ENCODE data around the gene PHF19.

PHF19 gene

DNA sequence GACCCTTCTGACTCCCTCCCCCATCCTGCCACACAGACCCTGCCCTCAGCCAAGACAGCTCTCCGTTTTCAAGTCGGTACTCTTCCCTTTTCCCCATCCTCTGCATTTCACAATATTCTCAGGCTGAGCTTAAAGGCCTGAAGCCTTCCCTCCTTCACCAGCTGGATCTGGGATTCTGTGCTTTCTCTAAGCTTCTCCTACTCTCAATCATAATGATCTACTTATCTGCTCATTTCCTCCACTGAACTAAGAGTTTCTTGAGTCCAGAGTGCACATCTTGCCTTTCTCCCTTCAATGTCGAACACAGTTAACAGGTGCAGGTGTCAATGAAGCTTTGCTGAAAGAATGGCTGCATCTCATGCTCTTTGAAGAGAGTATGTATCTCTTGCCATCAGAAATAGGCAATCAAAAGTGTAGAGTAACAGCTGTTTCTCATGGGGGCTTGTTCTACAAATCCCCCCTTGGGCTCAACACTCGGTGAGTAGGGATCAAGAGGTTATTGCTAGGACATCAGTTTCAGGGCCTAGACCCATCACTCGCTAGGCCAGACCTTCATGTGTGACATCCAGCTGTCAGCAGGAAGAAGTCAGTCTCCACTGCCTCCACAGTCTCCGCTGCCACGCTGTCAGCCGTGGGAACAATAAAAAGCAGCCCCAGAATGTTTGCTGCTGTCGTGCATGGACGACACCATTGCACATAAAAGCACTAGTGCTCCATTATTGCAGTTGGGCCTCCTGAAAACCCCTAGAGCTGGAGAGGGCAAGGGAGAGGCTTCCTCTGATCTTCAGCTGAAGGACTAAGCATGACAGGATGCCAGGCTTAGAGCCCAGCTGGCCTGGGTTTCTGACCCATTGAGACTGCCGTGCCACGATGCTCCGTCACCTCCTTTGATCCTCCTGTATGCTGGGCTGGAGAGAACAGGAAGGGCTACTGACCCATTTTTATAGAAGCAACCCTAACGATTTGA lies 25.9 kb upstream of the PHF19 start:
- TF ChIP-seq, protein P1, sequence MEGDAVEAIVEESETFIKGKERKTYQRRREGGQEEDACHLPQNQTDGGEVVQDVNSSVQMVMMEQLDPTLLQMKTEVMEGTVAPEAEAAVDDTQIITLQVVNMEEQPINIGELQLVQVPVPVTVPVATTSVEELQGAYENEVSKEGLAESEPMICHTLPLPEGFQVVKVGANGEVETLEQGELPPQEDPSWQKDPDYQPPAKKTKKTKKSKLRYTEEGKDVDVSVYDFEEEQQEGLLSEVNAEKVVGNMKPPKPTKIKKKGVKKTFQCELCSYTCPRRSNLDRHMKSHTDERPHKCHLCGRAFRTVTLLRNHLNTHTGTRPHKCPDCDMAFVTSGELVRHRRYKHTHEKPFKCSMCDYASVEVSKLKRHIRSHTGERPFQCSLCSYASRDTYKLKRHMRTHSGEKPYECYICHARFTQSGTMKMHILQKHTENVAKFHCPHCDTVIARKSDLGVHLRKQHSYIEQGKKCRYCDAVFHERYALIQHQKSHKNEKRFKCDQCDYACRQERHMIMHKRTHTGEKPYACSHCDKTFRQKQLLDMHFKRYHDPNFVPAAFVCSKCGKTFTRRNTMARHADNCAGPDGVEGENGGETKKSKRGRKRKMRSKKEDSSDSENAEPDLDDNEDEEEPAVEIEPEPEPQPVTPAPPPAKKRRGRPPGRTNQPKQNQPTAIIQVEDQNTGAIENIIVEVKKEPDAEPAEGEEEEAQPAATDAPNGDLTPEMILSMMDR (IDR thresholded peaks at IDR 0.05): no peak
- no peak for TF ChIP-seq ZFX (IDR thresholded peaks at IDR 0.05; ENCODE audit: borderline replicate concordance)
- no peak overlapping the region for H3K27ac ChIP-seq

DNA sequence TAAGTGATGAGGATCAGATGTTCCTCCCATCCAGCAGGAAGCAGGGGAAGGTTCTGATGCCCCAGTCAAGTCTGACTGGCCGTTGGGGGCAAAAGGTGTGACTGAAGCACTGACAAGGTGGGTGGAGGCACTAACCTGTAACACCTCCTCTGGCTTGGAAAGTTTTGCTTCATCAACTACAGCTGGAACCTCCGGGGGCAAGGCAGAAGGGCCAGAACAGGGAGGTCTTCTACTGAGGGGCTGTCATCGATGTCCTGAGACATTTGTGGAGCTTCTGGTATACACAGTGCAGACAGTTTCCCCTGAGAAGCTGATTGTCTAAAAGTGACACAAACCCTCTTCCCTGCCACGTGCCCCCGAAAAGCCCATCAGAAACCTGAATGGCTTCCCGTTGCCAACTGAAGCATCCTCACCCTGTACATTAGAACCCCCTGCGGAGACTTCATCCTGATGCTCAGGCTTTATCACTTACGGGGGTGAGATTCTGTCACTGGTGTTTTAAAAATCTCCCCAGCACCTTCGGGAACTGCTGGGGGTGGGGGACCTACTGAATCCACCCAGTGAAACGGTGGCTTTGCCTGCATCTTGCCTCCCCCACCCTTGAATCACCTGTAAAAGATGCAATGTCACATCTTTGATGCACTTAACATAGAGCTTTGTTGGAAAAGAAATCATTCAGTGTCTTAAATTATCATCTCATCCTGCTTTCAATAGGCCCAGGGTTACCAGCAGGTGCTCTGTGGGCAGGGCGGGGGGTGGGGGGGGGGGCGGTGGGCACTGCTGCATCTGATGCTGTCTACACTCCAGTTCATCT lies 25.0 kb upstream of the PHF19 start:
- TF ChIP-seq, protein P1 (IDR thresholded peaks at IDR 0.05): no peak
- TF ChIP-seq ZFX (IDR thresholded peaks at IDR 0.05; ENCODE audit: borderline replicate concordance): no peak
- no peak overlapping the region for H3K27ac ChIP-seq

DNA sequence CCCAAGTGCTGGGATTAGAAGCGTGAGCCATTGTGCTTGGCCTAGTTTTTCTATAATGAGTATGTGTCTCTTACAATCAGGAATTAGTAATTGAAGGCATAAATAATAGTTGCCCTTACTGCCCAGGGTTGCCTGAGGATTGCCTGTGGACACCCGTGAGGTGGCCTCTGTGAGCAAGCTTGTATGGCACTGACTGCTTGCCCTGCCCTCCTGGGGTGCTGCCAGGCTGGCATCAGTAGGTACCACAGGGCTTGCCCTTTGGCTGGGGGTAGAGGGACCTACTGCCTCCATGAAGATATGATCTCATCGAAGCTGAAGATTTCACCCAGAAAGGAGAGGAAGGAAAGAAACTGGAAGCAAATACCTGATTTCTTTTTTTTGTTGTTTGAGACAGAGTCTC lies 23.8 kb upstream of the PHF19 start:
- TF ChIP-seq, protein P1 (IDR thresholded peaks at IDR 0.05): no peak
- TF ChIP-seq ZFX (IDR thresholded peaks at IDR 0.05; ENCODE audit: borderline replicate concordance): no peak
- no peak overlapping the region for H3K27ac ChIP-seq

DNA sequence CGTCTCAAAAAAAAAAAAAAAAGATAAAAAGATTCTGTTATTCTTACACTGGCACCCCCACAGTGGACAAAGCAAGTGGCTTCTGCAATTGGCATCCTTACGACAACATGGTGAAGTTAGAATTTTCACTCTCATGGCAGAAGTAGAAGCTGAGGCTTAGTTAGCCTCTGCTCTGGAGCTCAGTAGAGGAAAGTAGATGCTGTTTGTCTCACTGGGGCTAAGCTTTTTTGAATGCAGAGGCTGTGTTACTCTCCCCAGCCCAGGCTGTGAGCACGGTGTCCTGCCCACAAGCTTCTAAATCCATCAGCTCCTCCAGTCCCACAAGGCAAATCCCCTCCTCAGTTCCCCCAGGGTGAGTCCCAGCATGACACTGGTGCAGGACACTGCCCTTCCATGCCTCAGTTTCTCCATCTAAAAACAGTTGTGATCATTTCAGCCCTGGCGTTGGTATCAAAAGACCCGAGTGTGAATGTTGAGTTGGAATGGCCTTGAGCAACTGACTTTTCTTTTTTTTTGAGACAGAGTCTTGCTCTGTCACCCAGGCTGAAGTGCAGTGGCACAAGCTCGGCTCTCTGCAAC lies 22.6 kb upstream of the PHF19 start:
- TF ChIP-seq, protein P1 (IDR thresholded peaks at IDR 0.05): no peak
- TF ChIP-seq ZFX (IDR thresholded peaks at IDR 0.05; ENCODE audit: borderline replicate concordance): no peak
- no peak overlapping the region for H3K27ac ChIP-seq

DNA sequence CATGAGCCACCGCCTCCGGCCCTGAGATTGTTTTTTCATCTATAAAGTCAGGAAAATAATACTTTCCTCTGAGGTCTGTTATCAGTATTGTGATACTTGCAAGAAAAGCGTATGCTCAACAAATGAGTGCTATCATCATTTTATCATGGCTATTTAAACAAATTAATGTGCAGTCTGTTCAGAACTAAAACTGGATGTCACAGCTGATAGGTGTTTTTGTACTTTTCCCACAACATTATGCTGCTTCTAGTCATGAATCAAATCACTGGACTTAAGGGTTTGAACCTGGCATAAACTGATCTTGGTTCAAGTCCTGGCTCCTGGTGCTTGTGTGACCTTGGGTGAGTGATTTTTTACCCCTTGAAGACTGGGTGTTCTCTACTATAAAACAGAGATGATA lies 21.4 kb upstream of the PHF19 start:
- no peak overlapping the region for H3K27ac ChIP-seq
- TF ChIP-seq, protein P1 (IDR thresholded peaks at IDR 0.05): no peak
- no peak for TF ChIP-seq ZFX (IDR thresholded peaks at IDR 0.05; ENCODE audit: borderline replicate concordance)

DNA sequence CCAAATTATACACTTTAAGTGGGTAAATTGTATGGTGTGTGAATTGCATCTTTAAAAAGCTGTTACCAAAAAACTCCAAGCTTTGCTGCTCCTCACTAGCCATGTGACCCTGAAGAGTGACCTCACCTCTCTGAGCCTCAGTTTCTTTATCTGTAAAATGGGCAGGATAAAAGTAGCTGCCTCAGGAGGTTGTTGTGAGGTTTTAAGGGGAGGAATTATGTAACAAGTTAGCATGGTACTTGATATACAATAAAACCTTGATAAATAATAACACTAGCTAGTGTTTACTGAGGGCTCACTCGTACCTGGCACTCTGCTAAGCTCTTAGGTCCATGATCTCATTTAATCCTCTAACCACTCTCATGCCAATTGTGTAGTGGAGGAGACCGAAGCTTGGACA lies 19.0 kb upstream of the PHF19 start:
- H3K27ac ChIP-seq: no peak overlapping the region
- TF ChIP-seq, protein P1 (IDR thresholded peaks at IDR 0.05): no peak
- TF ChIP-seq ZFX (IDR thresholded peaks at IDR 0.05; ENCODE audit: borderline replicate concordance): no peak

All from 22Rv1 (cell line).